DMS53 treated with DMSO at 0.1 percent for 48 hours (cell line): ENCODE data around the gene SYT6.
"Not testable (repeated sequence)": the region's sequence is repeated elsewhere in the genome, so short reads cannot be mapped to it uniquely, and the experiment has no call there.

Experiments
- DNase-seq: peaks from one replicate; lab custom pipeline; 2025; ENCODE audit not compliant: unreplicated experiment; lab: John Stamatoyannopoulos, UW

SYT6 gene

DNA sequence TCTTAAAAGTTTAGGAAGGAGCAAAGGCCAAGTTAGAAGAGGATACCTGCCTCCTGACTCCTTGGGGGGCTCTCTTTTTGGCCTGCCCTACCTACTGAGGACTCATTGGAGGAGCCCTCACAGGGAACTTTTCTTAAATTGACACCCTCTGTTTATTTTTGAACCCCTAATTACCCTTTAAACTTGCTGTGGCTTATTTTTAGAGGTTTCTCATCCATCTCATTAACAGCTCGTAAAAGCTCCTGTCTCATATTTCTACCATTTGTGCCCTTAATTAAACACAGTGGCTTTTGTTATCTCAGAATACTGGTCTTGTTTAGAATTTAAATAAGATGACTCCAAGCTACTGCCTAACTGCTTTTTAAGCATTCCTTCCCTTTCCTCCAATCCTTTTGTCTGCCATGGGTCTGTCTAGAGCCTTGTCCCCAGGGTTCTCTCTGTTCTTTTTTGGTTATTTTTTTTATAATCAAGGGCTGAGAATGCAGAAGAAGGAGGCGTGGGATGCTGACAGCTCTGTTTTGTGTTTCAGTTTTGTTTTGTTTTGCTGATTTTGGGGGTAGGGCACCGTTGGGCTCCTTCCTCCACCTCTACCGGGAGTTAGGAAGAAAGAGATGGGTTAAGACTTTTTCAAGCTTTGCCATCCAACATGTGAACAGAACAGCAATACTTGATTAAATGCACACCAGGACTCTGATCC, 78.0 kb downstream of the SYT6 start:
- DNase-seq: no peak

DNA sequence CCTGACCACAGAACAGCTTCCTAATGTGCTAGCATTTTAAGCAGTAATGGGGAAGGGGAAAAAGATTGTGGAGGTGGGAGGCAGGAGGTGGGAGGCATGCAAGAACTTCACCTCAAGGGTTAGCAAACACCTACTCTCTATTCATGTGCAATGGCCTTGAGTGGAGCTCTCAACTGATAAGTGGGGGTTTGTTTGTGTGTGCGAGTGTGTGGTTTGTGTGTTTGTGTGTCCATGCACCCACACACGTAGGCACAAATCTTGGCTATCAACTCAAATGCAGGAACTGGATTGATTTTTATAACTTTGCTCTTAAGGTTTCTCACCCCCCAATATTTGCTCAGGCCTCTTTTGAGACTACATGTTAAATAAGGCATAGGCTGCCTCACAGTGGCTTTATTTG, 78.6 kb downstream of the SYT6 start:
- no peak for DNase-seq

DNA sequence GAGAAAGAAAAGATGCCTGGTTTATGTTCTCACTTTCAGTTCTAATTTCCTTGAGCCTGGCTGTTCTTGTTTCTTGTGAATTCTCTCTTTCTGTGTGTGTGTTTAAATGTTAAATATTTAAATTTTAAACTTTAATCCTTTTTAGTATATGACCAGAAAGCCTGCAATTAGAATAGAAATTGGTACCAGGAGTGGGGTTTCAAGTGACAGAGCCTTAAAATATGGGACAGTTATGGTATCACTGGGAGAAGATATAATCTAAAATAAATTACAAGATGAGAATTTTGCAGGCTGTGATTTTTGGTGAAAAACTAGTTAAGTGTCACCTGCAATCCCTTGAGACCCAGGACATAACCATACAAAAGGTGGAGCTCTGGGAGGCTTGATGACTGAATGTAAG, 81.4 kb downstream of the SYT6 start:
- no peak for DNase-seq

DNA sequence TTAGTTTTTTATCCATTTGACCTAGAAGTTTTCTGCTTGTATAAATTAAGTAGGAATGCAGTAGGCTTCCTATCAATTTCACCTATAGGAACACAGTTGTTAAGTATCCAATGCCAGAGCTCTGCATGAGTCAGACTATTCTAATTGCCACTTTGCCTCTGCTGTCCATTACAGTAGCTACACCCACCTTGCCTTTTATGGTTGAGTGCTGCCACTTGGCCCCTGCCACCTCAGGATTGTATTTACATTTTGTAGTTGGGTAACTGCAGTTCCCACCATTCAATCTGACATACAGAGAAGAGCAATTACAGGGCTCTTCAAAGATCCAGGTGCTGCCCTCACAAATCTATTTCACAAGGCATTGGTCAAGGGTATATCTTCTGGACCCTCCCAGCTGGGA, 83.9 kb downstream of the SYT6 start:
- not testable (repeated sequence) for DNase-seq

DNA sequence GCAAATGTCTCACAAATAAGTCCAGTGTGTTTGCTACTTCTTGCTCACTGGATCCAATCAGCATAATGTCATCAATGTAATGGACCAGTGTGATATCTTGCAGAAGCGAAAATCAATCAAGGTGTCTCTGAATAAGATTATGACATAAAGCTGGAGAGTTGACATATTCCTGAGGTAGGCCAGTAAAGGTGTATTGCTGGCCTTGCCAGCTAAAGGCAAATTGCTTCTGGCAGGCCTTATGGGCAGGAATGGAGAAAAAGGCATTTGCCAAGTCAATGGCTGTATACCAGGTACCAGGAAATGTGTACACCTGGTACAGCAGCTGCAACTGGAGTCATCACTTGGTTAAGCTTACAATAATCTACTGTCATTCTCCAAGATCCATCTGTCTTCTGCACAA, 85.0 kb downstream of the SYT6 start:
- not testable (repeated sequence) for DNase-seq

DNA sequence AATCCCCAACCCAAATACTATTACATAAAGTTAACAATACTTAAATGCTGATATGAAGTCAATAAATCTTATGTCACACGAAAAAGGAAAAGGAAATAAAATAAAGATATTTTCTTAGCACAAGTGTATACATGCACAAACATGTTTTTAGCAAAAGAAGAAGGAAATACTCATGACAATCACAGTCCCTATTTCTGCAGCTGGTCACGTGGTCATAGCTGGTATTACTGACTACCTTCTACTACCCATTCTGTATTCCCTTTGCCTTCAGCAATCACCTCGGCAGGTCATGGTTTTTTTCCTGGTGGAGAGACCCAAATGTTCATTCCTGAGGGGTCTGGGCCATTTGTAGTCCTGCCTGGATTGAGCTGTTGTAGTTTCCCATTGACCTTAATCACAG, 88.0 kb downstream of the SYT6 start:
- DNase-seq: not testable (repeated sequence)

DNA sequence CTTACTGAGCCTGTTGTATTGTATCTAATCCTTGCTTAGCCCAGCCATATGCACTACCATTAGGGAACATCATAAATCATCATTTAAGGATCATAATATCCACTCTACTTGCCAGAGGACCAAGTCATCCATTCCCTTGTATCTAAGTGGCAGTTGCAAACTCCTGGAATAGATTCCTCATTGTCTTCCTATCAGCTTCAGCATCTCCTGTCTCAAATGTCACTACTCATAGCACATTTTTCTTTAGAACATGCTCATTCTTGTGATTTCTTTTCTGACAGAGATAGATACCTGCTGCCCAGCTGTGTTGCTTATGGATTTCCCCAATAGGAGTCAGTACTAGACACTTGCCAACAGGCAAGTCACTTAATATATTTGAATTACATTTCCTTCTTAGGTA, 90.1 kb downstream of the SYT6 start:
- DNase-seq: no peak

DNA sequence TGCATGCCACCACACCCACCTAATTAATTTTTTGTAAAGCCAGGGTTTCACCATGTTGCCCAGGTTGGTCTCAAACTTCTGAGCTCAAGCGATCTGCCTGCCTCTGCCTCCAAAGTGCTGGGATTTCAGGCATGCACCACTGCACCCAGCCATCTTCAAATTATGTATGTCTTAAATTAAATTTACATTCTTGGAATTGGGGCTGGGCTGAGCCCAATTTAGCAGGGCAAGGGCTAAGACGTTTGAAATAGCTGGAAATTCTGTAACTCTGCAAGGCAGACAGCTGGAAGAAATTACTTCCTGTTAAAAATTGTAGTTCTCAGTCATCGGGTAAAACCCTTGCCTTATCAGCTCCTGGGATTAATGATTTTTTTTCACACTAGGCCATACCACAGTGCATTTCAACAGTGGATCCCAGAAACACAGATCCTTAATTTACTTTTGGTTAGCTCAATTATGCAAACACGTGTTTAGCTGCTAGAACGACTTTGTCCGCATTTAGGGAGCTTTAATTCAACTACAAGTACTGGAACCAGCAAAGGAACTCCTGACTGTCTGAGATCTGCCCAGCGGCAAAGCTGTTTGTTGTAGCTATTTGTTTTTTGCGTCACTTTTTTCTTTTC, 91.1 kb downstream of the SYT6 start:
- DNase-seq: no peak

DNA sequence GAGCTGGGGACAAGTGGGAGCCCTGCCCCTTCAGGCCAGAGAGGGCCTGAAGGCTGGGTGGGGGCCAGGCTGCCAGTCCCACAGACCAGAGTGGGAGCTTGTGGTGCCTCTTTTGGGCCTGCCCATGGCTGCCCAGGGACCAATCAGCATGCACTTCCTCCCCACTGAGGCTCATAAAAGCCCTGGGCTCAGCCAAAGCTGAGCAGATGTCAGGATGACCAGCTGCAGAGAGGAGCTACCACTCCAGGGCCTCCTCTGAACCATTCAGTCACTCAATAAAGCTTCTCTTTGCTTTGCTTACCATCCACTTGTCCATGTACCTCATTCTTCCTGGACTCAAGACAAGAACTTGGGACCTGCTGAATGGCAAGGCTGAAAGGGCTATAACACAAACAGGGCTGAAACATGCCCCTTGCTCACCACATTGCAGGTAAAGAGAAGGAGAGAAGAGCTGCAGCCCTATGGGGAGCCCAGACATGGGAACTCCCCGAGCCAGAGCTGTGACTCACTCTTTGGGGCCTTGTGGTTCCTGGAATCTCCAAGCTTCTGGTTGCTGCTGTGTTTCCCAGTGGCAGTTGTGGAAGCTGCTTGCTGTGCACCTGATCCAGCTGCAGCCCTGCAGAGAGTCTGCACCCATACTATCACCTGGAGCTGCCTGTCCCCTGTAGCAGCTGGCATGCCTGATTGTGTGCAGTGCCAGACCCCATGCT, 92.4 kb downstream of the SYT6 start:
- DNase-seq: no peak

DNA sequence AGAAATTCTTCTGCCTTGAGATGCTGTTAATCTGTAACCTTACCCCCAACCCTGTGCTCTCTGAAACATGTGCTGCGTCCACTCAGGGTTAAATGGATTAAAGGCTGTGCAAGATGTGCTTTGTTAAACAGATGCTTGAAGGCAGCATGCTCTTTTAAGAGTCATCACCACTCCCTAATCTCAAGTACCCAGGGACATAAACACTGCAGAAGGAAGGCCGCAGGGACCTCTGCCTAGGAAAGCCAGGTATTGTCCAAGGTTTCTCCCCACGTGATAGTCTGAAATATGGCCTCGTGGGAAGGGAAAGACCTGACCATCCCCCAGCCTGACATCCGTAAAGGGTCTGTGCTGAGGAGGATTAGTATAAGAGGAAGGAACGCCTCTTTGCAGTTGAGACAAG, 95.4 kb downstream of the SYT6 start:
- not testable (repeated sequence) for DNase-seq

DNA sequence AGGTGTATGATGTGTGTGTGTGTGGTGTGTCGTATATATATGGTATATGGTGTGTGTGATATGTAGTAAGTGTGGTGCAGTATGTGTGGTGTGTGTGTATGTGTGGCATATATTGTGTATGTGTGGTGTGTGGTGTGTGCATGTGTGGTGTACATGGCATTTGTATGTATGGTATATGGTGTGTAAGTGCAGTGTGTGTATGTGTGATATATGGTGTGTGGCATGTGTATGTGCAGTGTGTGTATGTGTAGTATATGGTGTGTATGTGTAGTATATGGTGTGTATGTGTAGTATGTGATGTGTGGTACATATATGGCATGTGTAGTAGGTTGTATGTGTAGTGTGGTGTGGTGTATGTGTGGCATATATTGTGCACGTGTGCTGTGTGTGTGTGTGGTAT, 99.5 kb downstream of the SYT6 start:
- DNase-seq: no peak

DNA sequence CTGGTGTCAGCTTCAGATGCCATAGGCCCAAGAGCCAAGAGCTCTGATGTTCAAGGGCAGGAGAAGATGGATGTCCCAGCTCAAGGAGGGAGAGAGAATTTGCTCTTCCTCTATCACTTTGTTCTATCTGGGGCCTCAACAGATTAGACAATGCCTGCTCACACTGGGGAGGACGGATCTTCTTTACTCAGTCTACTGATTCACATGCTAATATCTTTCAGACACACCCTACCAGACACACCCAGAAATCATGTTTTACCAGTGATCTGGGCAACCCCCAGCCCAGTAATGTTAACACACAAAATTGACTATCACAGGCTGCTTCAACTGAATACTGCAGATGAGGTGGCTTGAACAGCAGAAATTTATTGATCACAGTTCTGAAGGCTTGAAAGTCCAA, 105.4 kb downstream of the SYT6 start:
- no peak for DNase-seq

DNA sequence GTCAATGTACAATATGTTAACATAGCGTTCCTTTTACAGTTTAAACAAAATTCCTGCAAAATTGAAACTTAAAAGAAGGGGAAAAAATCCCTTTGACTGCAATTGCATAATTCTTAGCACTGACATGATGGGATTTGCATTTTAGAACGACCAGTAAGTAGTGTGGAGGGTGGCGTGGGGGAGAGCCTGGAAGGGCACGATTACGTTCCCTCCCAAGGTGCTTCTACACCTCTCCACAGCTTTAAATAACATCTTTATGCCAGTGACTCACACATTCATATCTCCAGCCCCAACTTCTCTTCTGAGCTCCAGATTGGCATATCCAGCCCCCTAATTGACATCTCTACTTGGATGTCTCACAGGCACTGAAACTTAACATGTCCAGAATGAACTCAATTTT, 110.1 kb downstream of the SYT6 start:
- no peak for DNase-seq

DNA sequence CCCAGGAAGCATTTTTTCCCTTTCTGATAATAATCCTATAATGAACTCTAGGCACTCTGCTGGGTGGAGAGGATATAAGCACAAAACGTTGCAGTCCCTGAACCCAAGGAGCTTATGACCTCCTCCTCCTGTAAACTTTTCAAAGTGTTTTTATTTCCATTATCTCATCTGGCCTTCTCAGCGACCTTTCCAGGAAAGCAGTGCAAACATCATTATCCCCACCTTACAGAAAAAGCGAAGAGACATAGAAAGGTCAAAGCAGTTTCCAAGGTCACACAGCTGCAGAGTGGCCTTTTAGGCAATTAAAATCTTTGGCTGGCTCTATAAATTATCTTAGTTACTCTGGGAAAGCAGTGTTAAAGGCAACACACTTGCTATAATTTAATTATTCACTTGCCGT, 110.6 kb downstream of the SYT6 start:
- DNase-seq: no peak

DNA sequence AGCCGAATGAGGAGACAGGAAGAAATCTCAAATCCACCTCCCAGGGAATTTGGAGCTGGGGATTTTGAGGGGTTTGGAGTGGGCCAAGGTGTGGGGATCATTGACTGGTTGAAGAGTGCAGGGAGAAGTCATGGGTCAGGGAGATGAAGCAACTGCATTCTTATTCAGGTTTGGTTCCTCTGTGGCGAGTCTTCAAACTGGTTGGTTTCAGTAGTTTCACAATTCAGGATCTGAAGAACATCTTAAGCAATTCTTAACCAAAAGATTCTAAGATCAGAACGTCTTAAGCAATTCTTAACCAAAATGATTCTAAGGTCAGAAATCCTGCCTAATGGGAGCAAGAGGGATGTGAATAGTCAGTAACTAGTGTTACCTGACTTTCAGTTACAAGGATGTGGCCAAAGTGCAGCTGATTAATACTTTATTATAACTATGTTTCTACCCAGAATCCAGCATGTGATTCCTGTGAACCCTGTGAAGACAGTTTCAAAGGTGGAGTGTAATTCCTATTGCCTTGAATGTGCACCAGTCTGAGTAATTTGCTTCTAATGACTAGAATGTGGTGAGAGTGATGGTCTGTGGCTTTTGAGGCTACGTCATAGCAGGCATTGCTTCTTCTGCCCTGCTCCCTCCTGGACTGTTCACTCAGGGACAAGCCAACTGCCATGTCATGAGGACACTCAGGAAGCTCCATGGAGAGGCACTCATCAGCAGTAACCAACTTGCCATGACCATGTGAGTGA, 113.2 kb downstream of the SYT6 start:
- DNase-seq: no peak
